AG08396 (cell line): ENCODE results near the gene VSIG10.
A peak's percentile ranks its signal among the peaks of the same experiment; 100 is the strongest.
"Not testable (repeated sequence)": the region's sequence is repeated elsewhere in the genome, so short reads cannot be mapped to it uniquely, and the experiment has no call there.

Source experiments
- DNase-seq: peaks from one replicate; pipeline ENCODE4 v3.0.0; 2012; ENCODE audit warnings: low spot score, mixed read lengths

VSIG10 gene

GRCh38 chr12:118107011-118107410, 3.2 kb upstream of the VSIG10 start:
- DNase-seq, result no peak

GRCh38 chr12:118103201-118103600, 610 bp downstream of the VSIG10 start:
- peak; percentile 33 for DNase-seq

DNA sequence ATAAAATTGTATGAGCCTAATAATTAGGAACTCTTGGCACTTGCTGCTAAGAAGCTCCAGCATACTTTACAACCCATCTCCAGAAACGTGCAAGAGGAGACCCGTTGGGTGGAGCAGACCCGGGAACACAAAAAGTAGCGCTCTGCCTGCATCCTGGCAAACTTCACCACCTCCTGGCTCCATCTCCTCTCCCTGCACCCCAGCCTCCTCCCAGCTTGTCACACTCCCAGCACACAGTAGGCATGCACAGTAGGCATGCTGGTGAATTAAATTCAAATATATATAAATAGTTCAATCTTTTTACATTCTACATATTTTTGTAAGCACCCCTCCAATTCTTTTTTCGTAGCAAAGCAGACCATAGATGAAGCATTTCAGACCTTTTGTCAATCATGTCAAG, 1.2 kb downstream of the VSIG10 start:
- no peak for DNase-seq

GRCh38 chr12:118102070-118102469, 1.7 kb downstream of the VSIG10 start:
- peak; percentile 27 for DNase-seq

GRCh38 chr12:118101051-118101450, 2.8 kb downstream of the VSIG10 start:
- no peak for DNase-seq

DNA sequence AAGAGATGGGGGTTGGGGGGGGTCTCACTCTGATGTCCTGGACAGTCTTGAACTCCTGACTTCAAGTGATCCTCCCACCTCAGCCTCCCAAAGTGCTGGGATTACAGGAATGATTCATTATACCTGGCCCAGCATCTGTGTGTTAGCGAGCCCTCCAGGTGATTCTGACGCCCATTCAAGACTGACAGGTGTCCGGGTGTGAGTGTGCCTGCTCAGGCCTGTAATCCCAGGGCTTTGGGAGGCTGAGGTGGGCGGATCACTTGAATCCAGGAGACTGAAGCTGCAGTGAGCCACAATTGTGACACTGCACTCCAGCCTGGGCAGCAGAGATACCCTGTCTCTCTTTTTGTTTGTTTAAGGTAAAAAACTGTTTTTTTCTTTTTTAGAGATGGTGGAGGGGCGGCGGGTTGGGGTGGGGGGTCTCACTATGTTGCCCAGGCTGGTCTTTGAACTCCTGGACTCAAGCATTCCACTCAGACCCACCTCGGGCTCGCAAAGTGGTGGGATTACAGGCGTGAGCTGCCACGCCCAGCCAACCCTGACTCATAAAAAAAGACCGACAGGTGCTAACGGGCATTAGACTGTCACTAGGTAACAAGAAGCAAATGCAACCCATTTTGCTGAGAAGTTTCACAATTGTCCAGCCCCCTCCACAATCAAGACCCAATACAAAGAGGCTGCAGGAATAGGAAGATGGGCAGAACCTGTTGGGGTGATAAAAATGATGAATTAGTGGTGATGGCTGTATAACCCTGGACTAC, 4.7 kb downstream of the VSIG10 start:
- no peak for DNase-seq

- DNase-seq, result no peak
Observed at GRCh38 chr12:118098401-118098800, 5.4 kb downstream of the VSIG10 start.

DNA sequence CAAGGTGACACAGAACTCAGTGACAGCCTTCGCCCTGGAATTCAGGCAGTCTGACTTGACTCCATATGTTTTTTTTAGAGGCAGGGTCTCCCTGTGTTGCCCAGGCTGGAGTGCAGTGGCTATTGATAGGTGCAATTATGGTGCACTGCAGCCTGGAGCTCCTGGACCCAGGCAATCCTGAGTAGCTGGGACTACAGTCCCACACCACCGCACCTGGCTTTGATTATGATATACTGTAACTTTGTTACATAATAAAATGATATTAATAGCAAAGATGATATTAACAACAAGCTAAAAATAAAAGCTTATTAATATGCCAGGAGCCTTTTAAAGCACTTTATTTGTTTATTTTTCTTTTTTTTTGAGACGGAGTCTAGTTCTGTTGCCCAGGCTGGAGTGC, 9.8 kb downstream of the VSIG10 start:
- no peak for DNase-seq

DNA sequence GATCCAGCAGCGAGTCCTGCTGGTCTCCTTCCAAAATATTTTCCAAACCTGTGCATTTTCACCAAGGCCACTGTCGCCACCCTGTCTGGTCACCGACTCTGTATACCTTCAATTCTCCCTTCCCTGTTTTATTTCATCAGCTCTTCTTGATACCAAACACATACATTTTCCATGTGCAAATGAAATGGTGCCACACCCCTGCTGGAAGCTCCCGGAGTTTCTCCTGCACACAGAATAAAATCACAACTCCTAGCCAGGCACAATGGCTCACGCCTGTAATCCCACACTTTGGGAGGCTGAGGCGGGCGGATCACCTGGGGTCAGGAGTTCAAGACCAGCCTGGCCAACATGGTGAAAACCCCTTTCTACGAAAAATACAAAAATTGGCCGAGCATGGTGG, 14.0 kb downstream of the VSIG10 start:
- no peak for DNase-seq

DNA sequence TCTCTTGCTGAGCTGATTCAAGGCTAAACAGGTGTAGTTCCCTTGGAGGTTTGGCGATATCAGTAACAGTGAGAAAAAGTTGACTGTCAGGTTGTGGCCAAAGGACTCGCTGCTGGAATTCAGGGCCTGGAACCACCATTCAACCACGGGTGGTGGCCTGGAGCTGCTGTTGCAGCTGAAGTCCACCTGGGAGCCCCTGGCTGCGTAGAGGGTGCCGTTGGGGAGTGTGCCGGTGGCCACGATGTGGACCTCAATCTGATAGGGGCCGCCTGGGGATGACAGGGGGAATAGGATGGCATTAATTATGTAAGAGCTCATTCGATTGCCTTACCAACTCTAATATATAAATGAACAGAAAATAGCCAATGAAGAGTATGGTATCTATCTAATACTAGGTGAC, 21.6 kb downstream of the VSIG10 start:
- DNase-seq, result no peak

GRCh38 chr12:118081521-118081920, 22.3 kb downstream of the VSIG10 start:
- DNase-seq, result not testable (repeated sequence)

- no peak for DNase-seq
Observed at GRCh38 chr12:118073768-118074167, 30.0 kb downstream of the VSIG10 start.

DNA sequence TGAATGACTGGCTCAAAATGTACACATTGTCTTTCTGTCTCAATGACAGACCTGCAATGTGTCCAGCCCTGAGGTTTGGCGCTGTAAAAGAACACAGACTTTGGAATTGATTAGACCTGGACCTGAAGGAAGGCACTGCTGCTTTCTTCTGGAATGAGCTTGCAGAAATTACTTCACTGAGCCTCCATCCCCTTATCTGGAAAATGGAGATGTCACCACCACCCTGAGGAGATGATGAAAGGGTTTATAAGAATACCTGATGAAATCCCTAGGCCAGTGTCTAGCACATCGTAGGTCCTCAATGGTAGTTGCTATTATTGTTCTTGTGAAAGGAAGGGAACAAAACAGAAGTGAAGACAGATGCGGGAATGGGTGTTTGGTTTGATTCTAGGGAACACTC, 33.2 kb downstream of the VSIG10 start:
- no peak for DNase-seq

GRCh38 chr12:118068445-118068844, 35.4 kb downstream of the VSIG10 start:
- DNase-seq, result no peak

DNA sequence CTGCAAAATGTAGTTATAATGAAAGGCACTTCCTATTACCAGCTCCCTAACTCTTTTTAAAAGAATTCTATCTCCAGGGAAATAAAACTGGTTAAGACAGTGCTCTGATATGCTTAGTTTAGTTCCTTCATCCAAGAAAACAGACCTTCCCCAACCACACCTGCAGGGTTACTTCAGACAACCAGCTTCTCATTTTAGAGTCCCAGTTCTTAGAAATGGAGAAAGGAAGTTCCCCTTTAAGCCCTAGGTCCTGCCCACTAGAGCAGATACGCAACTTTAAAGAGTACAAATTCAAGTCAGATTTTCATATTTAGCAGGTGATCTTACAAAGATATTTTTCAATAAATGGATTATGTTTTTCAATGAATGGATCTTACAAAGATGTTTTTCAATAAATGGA, 38.4 kb downstream of the VSIG10 start:
- no peak for DNase-seq

- DNase-seq, result peak; percentile 15
Observed at GRCh38 chr12:118064608-118065007, 39.2 kb downstream of the VSIG10 start.

- peak; percentile 13 for DNase-seq
Observed at GRCh38 chr12:118063576-118064391, 40.0 kb downstream of the VSIG10 start.

GRCh38 chr12:118061873-118062843, 41.7 kb downstream of the VSIG10 start:
- DNase-seq, result peak; percentile 73

- peak; percentile 82 for DNase-seq
Observed at GRCh38 chr12:118061011-118061872, 42.6 kb downstream of the VSIG10 start, which contains the start of gene WSB2. WSB2 (minus strand) TSS chr12:118061179; CDS start chr12:118061048, 131 bp downstream.

DNA sequence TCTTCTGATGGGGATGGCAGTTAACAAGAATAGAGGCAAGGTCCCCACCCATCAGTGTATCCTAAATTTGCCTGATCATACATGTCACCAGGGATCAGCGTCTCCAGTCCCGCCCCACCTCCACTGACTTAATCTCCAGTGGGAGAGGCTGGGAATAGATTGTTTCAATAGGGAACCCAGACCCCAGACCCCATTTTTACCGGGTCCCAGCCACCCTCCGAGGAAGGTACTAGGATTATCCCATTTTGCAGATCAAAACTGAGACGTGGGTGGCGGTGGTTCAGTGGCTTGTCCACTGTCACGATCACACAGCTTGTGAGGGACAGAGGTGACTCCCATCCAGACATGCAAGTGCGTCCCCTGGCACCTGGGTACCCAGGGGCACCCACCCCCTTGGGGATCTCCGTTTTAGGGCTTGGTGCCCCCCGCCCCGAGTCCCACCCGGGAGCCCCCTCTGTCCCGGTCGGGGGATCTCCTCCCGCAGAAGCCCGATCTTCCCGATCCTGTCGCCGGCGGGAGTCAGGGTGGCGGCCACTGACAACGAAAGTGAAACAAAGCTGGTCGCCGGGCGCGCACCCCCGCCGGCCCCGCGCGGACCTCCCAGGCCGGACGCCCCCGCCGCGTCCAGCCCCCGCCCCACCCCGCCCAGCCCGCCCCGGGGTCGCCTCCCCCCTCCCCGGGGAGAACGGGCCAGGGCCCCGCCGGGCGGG, 43.4 kb downstream of the VSIG10 start:
- DNase-seq, result peak; percentile 25
